BLaER1 treated with 17β-estradiol and CSF1 and Interleukin-3, amounts not matched to agents 10 nM and 100 nM (cell line): ENCODE measurements around the gene SNRNP200.
A peak's percentile ranks its signal among the peaks of the same experiment; 100 is the strongest.

Experiments
- H3K27ac ChIP-seq, 11 experiments: shearing (Covaris generic); formaldehyde crosslinking; 2 replicates each; pipeline ENCODE4 v1.8.1; 2022
- H3K27me3 ChIP-seq, 11 experiments: shearing (Covaris generic); formaldehyde crosslinking; 2 replicates each; pipeline ENCODE4 v1.8.1; 2022
- H3K36me3 ChIP-seq, 11 experiments: shearing (Covaris generic); formaldehyde crosslinking; 2 replicates each; pipeline ENCODE4 v1.8.1; 2022
- H3K4me1 ChIP-seq, 10 experiments: shearing (Covaris generic); formaldehyde crosslinking; 2 replicates each; pipeline ENCODE4 v1.8.1; 2022
- H3K4me2 ChIP-seq, 11 experiments: shearing (Covaris generic); formaldehyde crosslinking; 2 replicates each; pipeline ENCODE4 v1.8.1; 2022
- H3K4me3 ChIP-seq, 10 experiments: shearing (Covaris generic); formaldehyde crosslinking; 2 replicates each; pipeline ENCODE4 v1.8.1; 2022
- H3K9ac ChIP-seq, 11 experiments: shearing (Covaris generic); formaldehyde crosslinking; 2 replicates each; pipeline ENCODE4 v1.8.1; 2022
- H3K9me3 ChIP-seq, 11 experiments: shearing (Covaris generic); formaldehyde crosslinking; replicated peaks in 1 of 11; 2 replicates each; pipeline ENCODE4 v1.8.1; 2022
- H4K20me1 ChIP-seq, 11 experiments: shearing (Covaris generic); formaldehyde crosslinking; 2 replicates each; pipeline ENCODE4 v1.8.1; 2022
- Cebpa-rat ChIP-seq, 11 experiments: shearing (Covaris generic); IDR thresholded peaks; 2 replicates each; pipeline ENCODE4 v1.8.1; 2022

The SNRNP200 gene

DNA sequence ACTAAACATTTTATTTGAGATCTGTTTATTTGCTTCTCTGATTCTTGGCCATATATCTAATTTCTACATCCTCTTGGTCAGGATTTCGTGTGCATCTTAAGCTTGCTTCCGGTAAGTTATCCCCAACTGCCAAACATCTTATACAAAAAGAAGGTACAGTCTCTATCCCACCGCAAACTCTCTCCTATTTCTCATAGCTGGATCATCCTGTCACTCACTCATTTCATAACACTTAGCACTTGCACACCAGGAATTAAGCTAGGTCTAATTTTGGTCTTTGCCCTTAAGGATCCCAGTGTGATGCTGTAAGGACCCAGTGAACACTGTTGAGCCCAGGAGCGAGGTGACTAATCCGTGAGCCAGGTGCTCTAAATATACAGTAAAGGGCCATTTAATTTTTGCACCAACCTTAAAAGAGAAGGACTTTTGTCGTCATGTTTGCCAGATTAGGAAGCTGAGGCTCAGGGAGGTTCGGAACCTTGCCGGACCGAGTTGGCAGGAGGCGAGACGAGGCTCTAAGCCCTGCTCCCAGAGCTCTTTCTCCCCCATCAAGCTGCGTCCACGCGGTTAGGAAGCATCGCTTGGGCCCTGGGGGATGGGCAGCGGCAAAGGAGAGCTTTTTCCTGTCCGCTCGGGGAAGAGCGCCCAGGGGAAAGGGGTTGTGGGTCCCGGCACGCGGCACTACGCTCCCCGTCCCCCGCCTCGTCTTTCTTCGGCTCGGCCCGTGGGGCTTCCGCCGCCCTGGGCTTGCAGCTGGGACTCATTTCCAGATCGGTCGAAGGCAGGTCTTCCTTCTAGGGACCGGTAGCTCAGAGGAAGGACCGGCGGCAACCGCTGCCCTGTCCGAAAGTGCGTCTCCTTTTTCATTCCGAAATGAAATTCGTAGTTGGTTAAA lies 15.6 kb upstream of the SNRNP200 start:
- H4K20me1 ChIP-seq: no peaks in the 10 kb centered on the region; a peak in 1 of 22 replicates
- H3K27me3 ChIP-seq: no peaks in the 10 kb centered on the region
- H3K9ac ChIP-seq: peak overlapping the region; percentile 74 to 92 (median 85)
- H3K36me3 ChIP-seq: peaks cover 0 to 14% (median 0%) of the 10 kb centered on the region in 11 experiments; a peak in 7 of 22 replicates
- peak overlapping the region; percentile 69 to 85 (median 72) for H3K4me3 ChIP-seq
- H3K4me2 ChIP-seq: peak overlapping the region; percentile 84 to 98 (median 94)
- H3K4me1 ChIP-seq: peaks cover 61 to 86% (median 74%) of the 10 kb centered on the region in 10 experiments
- H3K27ac ChIP-seq: peak overlapping the region; percentile 37 to 97 (median 87); a peak in 21 of 22 replicates
- H3K9me3 ChIP-seq: peaks cover 0 to 7% (median 0%) of the 10 kb centered on the region in 11 experiments; a peak in 6 of 22 replicates
- TF ChIP-seq Cebpa-rat (IDR thresholded peaks at IDR 0.05): no peak

DNA sequence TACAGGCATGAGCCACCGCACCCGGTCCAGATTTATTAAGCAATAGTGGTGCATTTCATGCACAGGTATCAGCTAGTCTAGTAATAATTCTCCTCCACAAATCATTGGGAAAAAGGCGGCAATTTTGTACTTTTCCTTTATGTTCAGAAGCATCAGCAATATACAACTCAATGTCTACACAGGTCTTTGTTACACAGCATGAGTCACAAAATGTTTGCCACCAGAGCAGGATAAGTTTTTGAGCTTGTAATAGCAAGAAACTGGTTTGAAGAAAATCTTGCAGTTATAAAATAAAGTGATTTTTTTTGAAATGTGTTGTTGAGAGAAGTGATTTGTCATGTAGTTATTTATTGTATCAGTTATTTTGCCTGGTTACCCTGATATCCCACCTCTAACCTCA lies 15.0 kb upstream of the SNRNP200 start:
- peaks cover 0 to 7% (median 0%) of the 10 kb centered on the region in 11 experiments; a peak in 6 of 22 replicates for H3K9me3 ChIP-seq
- peak overlapping the region; percentile 74 to 92 (median 85); a peak in 20 of 22 replicates for H3K9ac ChIP-seq
- no peaks in the 10 kb centered on the region for H4K20me1 ChIP-seq
- TF ChIP-seq Cebpa-rat (IDR thresholded peaks at IDR 0.05): no peak
- H3K4me1 ChIP-seq: peaks cover 65 to 87% (median 77%) of the 10 kb centered on the region in 10 experiments
- H3K4me2 ChIP-seq: peak overlapping the region; percentile 84 to 98 (median 94)
- no peaks in the 10 kb centered on the region for H3K27me3 ChIP-seq
- H3K36me3 ChIP-seq: peaks cover 0 to 14% (median 0%) of the 10 kb centered on the region in 11 experiments; a peak in 7 of 22 replicates
- peak overlapping the region; percentile 69 to 85 (median 72) for H3K4me3 ChIP-seq
- H3K27ac ChIP-seq: peak overlapping the region in 9 of 11 experiments; percentile 80 to 97 (median 88); a peak in 18 of 22 replicates

DNA sequence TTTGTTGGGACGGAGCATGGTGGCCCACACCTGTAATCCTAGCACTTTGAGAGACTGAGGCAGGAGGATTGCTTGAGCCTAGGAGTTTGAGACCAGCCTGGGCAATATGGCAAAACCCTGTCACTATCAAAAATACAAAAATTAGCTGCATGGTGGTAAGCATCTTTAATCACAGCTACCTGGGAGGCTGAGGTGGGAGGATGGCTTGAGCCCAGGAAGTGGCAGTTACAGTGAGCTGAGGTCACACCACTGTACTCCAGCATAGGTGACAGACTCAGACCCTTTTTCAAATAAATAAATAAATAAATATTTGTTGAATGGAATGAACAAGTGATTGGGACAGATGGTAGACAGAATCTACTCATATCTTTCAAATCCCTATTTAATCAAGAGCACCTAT lies 14.1 kb upstream of the SNRNP200 start:
- Histone ChIP-seq H4K20me1 (no peaks in the 10 kb centered on the region), H3K36me3 (peaks cover 0 to 14% (median 0%) of the 10 kb centered on the region in 11 experiments; a peak in 7 of 22 replicates), H3K9ac (peak overlapping the region in 9 of 11 experiments; percentile 9 to 92 (median 85); a peak in 15 of 22 replicates), H3K9me3 (peaks cover 0 to 7% (median 0%) of the 10 kb centered on the region in 11 experiments; a peak in 6 of 22 replicates), H3K4me1 (peaks cover 67 to 89% (median 79%) of the 10 kb centered on the region in 10 experiments), H3K4me3 (peak overlapping the region; percentile 69 to 85 (median 72); a peak in 17 of 20 replicates), H3K27me3 (no peaks in the 10 kb centered on the region), H3K4me2 (peak overlapping the region; percentile 84 to 98 (median 94)), H3K27ac (peak overlapping the region in 10 of 11 experiments; percentile 4 to 97 (median 86); a peak in 17 of 22 replicates)
- no peak for TF ChIP-seq Cebpa-rat (IDR thresholded peaks at IDR 0.05)

DNA sequence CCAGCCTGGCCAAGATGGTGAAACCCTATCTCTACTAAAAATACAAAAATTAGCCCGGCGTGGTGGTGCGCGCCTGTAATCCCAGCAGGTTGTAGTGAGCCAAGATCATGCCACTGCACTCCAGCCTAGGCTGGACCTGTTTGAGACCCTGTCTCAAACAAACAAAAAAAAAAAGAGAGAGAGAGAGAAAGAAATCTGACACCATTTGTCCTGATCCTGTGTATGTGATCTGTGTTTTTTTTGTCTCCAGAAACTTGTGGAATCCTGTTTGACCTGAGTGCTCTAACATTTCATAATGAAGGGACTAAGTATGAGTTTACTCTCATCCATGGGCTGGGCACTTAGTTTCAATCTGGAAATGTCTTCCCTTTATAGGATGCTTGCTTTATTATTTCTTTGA lies 13.4 kb upstream of the SNRNP200 start:
- H3K4me3 ChIP-seq: peak overlapping the region in 8 of 10 experiments; percentile 69 to 85 (median 72); a peak in 11 of 20 replicates
- H3K9ac ChIP-seq: peak overlapping the region in 8 of 11 experiments; percentile 34 to 92 (median 87); a peak in 11 of 22 replicates
- no peaks in the 10 kb centered on the region for H3K27me3 ChIP-seq
- no peaks in the 10 kb centered on the region for H4K20me1 ChIP-seq
- H3K9me3 ChIP-seq: peaks cover 0 to 7% (median 0%) of the 10 kb centered on the region in 11 experiments; a peak in 6 of 22 replicates
- peak overlapping the region; percentile 84 to 98 (median 94) for H3K4me2 ChIP-seq
- peaks cover 62 to 90% (median 80%) of the 10 kb centered on the region in 10 experiments for H3K4me1 ChIP-seq
- peak overlapping the region; percentile 4 to 97 (median 64); a peak in 18 of 22 replicates for H3K27ac ChIP-seq
- no peak for TF ChIP-seq Cebpa-rat (IDR thresholded peaks at IDR 0.05)
- H3K36me3 ChIP-seq: peaks cover 0 to 21% (median 6%) of the 10 kb centered on the region in 11 experiments; a peak in 11 of 22 replicates

DNA sequence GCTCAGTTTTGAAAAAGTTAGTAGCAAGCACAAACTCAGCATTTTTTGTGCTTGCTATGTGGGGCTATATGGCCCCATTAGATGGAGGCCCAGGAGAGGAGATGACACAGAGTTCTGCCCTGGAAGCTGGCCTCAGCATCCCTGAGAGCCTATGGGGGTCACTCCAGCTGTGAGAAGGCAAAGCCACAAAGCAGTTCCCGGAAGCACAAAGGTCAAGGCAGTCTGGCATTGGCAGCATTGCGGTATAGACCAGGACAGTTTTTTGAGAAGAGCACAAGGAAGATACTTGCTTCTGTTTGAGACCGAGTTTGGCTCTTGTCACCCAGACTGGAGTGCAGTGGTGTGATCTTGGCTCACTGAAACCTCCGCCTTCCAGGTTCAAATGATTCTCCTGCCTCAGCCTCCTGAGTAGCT lies 12.2 kb upstream of the SNRNP200 start:
- Histone ChIP-seq H3K4me1 (peaks cover 60 to 90% (median 85%) of the 10 kb centered on the region in 10 experiments), H3K27ac (peak overlapping the region in 9 of 11 experiments; percentile 32 to 97 (median 88); a peak in 14 of 22 replicates), H3K36me3 (peaks cover 0 to 26% (median 13%) of the 10 kb centered on the region in 11 experiments; a peak in 13 of 22 replicates), H3K9ac (peak overlapping the region in 4 of 11 experiments; percentile 0 to 84 (median 60); a peak in 3 of 22 replicates), H4K20me1 (no peaks in the 10 kb centered on the region), H3K4me2 (peak overlapping the region in 10 of 11 experiments; percentile 84 to 98 (median 92); a peak in 20 of 22 replicates), H3K9me3 (peaks cover 0 to 7% (median 0%) of the 10 kb centered on the region in 11 experiments; a peak in 6 of 22 replicates), H3K27me3 (no peaks in the 10 kb centered on the region), H3K4me3 (0 out of 20 replicates have a peak overlapping the region, but pooled peaks of 2 of the 10 experiments have one; percentile 10 to 54)
- TF ChIP-seq Cebpa-rat (IDR thresholded peaks at IDR 0.05): no peak

DNA sequence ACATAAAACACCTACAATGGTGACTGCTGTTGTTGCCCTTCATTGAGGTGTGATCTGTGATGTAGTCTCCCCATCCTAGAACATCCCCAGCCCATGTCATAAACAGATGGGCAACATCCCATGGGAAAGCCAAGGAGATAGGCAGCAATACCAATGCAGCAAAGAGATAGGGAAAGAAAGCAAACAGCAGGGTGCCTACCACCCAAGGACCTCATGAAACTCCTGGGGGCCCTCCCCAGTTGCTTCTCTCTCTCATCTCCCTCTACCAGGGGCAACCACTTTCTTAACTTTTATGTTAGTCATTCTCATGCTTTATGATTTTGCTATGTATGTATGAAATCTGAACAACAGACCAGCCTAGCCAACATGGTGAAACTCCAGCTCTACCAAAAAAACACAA lies 11.7 kb upstream of the SNRNP200 start:
- H3K4me1 ChIP-seq: peaks cover 54 to 90% (median 84%) of the 10 kb centered on the region in 10 experiments
- peaks cover 0 to 31% (median 13%) of the 10 kb centered on the region in 11 experiments; a peak in 13 of 22 replicates for H3K36me3 ChIP-seq
- TF ChIP-seq Cebpa-rat (IDR thresholded peaks at IDR 0.05): no peak
- H4K20me1 ChIP-seq: no peaks in the 10 kb centered on the region
- H3K9ac ChIP-seq: peak overlapping the region in 8 of 11 experiments; percentile 0 to 84 (median 74); a peak in 7 of 22 replicates
- H3K27ac ChIP-seq: peak overlapping the region in 9 of 11 experiments; percentile 79 to 97 (median 88); a peak in 17 of 22 replicates
- peak overlapping the region; percentile 84 to 98 (median 91); a peak in 21 of 22 replicates for H3K4me2 ChIP-seq
- peak overlapping the region in 4 of 10 experiments; percentile 48 to 59 (median 52); a peak in 1 of 20 replicates for H3K4me3 ChIP-seq
- no peaks in the 10 kb centered on the region for H3K27me3 ChIP-seq
- H3K9me3 ChIP-seq: peaks cover 0 to 7% (median 0%) of the 10 kb centered on the region in 11 experiments; a peak in 6 of 22 replicates

DNA sequence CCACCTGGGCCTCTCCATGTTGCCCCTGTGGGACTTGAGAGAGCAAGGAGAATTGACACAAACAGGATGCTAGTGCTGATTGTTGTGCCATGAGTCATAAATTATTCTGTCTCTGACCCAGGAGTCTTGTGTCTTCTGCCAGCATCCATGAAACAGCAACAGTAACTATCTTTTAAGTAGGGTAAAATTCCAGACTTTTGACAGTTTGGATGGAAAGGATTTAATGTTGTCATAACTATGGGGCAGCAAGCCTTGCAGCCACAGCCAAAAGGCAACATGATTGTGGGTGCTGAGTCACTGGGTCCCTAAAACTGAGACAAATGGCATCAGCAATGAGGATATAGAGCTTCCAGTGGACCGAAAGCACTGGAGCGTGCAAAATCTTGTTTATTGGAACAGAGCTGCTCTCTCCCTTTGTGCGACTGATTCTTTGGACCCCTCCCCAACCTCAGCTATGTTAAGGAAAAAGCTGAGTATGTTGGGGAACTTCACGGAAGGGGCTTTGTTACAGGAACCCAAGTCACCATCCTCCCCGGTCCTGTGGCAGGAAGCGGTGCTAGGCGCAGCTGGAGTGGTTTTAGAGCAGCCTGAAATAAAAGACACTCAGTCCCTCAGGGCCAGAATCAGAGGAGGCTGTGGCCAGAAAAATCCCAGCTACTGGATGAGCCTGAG lies 10.2 kb upstream of the SNRNP200 start:
- Histone ChIP-seq H3K27ac (peak overlapping the region; percentile 34 to 97 (median 87); a peak in 21 of 22 replicates), H3K4me1 (peaks cover 48 to 93% (median 84%) of the 10 kb centered on the region in 10 experiments), H3K9ac (peak overlapping the region in 10 of 11 experiments; percentile 65 to 84 (median 76); a peak in 20 of 22 replicates)

More for the DNA sequence above, 10.2 kb upstream of the SNRNP200 start:
- peak overlapping the region; percentile 84 to 98 (median 91) for H3K4me2 ChIP-seq
- peak overlapping the region; percentile 4 to 59 (median 47); a peak in 18 of 20 replicates for H3K4me3 ChIP-seq
- no peaks in the 10 kb centered on the region for H4K20me1 ChIP-seq
- TF ChIP-seq Cebpa-rat (IDR thresholded peaks at IDR 0.05): no peak
- peaks cover 0 to 7% (median 0%) of the 10 kb centered on the region in 11 experiments; a peak in 6 of 22 replicates for H3K9me3 ChIP-seq
- no peaks in the 10 kb centered on the region for H3K27me3 ChIP-seq
- H3K36me3 ChIP-seq: peaks cover 0 to 42% (median 14%) of the 10 kb centered on the region in 11 experiments; a peak in 14 of 22 replicates
